ENCODE measurements around the gene MAST1. TPM values are rescaled to one million over a fixed set of nuclear protein-coding genes. Genes with fewer than 3 reads are reported as not detected.

The MAST1 gene
- total RNA-seq (2022) (1.3 and 2.6 TPM in 2 replicates), Bru-seq, nascent RNA (percentile 15 among the genes with signal in this experiment), BruChase-seq, experiment 1, labeled RNA remaining after a 6-hour chase (percentile 21 among the genes with signal in this experiment), BruChase-seq, experiment 2, labeled RNA remaining after a 2-hour chase (percentile 23 among the genes with signal in this experiment)
- long read RNA-seq, partial matches to known transcripts: 0 of 1 reads
- long read RNA-seq, other reads (novel, unspliced or antisense): 0 of 1 reads

DNA sequence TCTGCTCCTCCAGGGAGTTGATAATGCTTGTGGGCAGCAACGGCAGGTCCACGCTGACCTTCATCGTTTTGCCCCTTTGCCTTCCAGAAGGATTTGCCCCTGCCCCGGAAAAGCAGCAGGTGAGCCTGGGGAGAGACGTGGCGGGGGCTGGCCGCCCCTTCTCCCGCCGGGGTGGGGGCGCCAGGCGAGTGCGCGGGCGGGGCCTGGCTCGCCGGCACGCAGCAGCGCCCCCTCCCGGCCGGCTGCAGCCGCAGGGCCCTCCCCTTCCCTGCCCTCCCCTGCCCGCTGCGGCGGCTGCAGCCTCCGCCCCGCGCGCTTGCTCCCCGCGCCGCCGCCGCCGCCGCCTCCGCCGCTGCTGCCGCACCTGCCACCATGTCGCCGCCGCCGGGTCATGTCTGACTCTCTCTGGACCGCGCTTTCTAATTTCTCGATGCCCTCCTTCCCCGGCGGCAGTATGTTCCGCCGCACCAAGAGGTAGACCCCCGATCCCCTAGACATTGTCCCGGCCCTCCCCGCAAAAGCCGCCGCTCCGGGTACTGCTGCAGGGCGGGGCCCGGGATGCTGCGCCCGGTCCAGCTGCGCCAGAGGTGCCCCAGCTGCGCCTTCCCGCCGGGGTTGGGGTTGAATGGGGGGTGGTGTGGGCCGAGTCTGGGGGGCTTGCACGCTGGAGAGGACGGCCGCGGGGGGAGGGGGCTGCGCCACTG is at the start of gene MAST1:
MAST1 (plus strand) TSS at position 334 of the 704 bp plus-strand sequence; CDS start at position 392, 58 bp downstream.
- Mint-ChIP-seq H3K4me3 (ENCODE audit: low read depth, unreplicated experiment) (peak within 1 kb of the TSS; percentile 64), H3K36me3 (ENCODE audit: insufficient read depth, unreplicated experiment) (peaks cover 9% of the 10 kb centered on the region), H3K4me1 (ENCODE audit: low read depth, unreplicated experiment) (no peaks in the 10 kb centered on the region), H3K27me3 (ENCODE audit: unreplicated experiment) (peaks cover 56% of the 10 kb centered on the region), H3K27ac (ENCODE audit: unreplicated experiment) (no peak within 1 kb of the TSS), H3K9me3 (ENCODE audit: low read depth, unreplicated experiment) (no peaks in the 10 kb centered on the region)
- intact Hi-C loops (cut with micrococcal nuclease; ENCODE audit: unreplicated experiment): no loop called here
- CTCF ChIA-PET: no interaction called here
- peak; percentile 61 for DNase-seq
- no TSS peak for BruUV-seq (replicated peaks)
- TF ChIP-seq CTCF (IDR thresholded peaks at IDR 0.05; ENCODE audit: unreplicated experiment): peak; percentile 37

DNA sequence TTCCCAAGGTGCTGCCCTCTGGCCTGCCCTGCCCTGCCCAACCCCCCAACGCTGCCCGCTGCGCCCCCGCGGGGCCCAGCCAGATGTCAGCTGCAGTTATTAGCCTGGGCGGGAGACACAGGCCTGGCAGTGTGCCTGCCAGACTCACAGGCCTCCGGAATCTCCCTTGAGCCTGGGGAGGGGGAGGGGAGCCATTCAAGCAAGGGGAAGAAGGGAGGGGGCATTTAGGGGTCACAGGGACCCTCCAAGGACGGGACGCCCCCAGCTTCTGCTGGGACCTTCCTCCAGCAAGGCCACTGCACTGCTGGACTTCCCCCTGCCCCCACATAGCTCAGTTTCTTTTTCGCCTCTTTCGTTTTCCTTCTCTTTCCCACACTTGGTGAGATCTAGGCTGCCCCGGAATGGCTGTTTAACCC is 49.6 kb upstream of the MAST1 start:
- peak; percentile 65 for DNase-seq
- H3K9me3 Mint-ChIP-seq (ENCODE audit: low read depth, unreplicated experiment): no peaks in the 10 kb centered on the region
- CTCF ChIA-PET: interaction anchor here (0.8 kb wide), 1 partner anchor 11 kb away, joined by 5 read pairs; no protein-coding TSS in a partner anchor
- H3K36me3 Mint-ChIP-seq (ENCODE audit: insufficient read depth, unreplicated experiment): peaks cover 50% of the 10 kb centered on the region
- no peak for TF ChIP-seq CTCF (IDR thresholded peaks at IDR 0.05; ENCODE audit: unreplicated experiment)
- peaks cover 24% of the 10 kb centered on the region for H3K4me1 Mint-ChIP-seq (ENCODE audit: low read depth, unreplicated experiment)
- H3K27ac Mint-ChIP-seq (ENCODE audit: unreplicated experiment): peak overlapping the region; percentile 98
- BruUV-seq (replicated peaks): no TSS peak
- intact Hi-C loops (cut with micrococcal nuclease; ENCODE audit: unreplicated experiment): no loop called here
- no peaks in the 10 kb centered on the region for H3K27me3 Mint-ChIP-seq (ENCODE audit: unreplicated experiment)
- peak overlapping the region; percentile 86 for H3K4me3 Mint-ChIP-seq (ENCODE audit: low read depth, unreplicated experiment)

- Mint-ChIP-seq H3K9me3 (ENCODE audit: low read depth, unreplicated experiment) (no peaks in the 10 kb centered on the region), H3K4me1 (ENCODE audit: low read depth, unreplicated experiment) (peaks cover 24% of the 10 kb centered on the region), H3K4me3 (ENCODE audit: low read depth, unreplicated experiment) (peak overlapping the region; percentile 86), H3K27me3 (ENCODE audit: unreplicated experiment) (no peaks in the 10 kb centered on the region), H3K36me3 (ENCODE audit: insufficient read depth, unreplicated experiment) (peaks cover 56% of the 10 kb centered on the region), H3K27ac (ENCODE audit: unreplicated experiment) (peak overlapping the region; percentile 98)
- DNase-seq: no peak
- no peak for TF ChIP-seq CTCF (IDR thresholded peaks at IDR 0.05; ENCODE audit: unreplicated experiment)
- BruUV-seq (replicated peaks): no TSS peak
- intact Hi-C loops (cut with micrococcal nuclease; ENCODE audit: unreplicated experiment): no loop called here
- CTCF ChIA-PET: interaction anchor here (0.8 kb wide), 1 partner anchor 11 kb away, joined by 5 read pairs; no protein-coding TSS in a partner anchor
These were observed 49.0 kb upstream of the MAST1 start for GRCh38 chr19:12789098-12789903.

GRCh38 chr19:12789904-12790619 is 48.3 kb upstream of the MAST1 start:
- CTCF ChIA-PET: no interaction called here
- Mint-ChIP-seq H3K27me3 (ENCODE audit: unreplicated experiment) (no peaks in the 10 kb centered on the region), H3K4me1 (ENCODE audit: low read depth, unreplicated experiment) (peaks cover 24% of the 10 kb centered on the region), H3K9me3 (ENCODE audit: low read depth, unreplicated experiment) (no peaks in the 10 kb centered on the region), H3K36me3 (ENCODE audit: insufficient read depth, unreplicated experiment) (peaks cover 64% of the 10 kb centered on the region), H3K27ac (ENCODE audit: unreplicated experiment) (peak overlapping the region; percentile 98), H3K4me3 (ENCODE audit: low read depth, unreplicated experiment) (peak overlapping the region; percentile 86)
- no peak for TF ChIP-seq CTCF (IDR thresholded peaks at IDR 0.05; ENCODE audit: unreplicated experiment)
- intact Hi-C loops (cut with micrococcal nuclease; ENCODE audit: unreplicated experiment): no loop called here
- peak; percentile 95 for DNase-seq
- no TSS peak for BruUV-seq (replicated peaks)
